Subcutaneous adipose tissue (tissue), 4 donors: ENCODE measurements around the gene ABCC4. TPM values are rescaled to one million over a fixed set of nuclear protein-coding genes. Genes with fewer than 3 reads are reported as not detected.

Experiments
- total RNA-seq, 4 donors: library from RNA; depleted of rRNA; stranded (reverse); fragments of >200 nt; gene quantifications; one replicate each; pipeline ENCODE4 v1.1.0, GENCODE V29; 2016
- TF ChIP-seq, protein P1 (sequence below): fragments of 450-650 bp; IDR thresholded peaks from one replicate; pipeline ENCODE4 v1.5.1; 2016; ENCODE audit warnings: low read depth, mild to moderate bottlenecking, control low read depth, antibody characterized with exemption, moderate library complexity

Gene ABCC4
- total RNA-seq, 4 donors from 2014 or later: 4.1 to 7.7 (median 5.1) TPM

DNA sequence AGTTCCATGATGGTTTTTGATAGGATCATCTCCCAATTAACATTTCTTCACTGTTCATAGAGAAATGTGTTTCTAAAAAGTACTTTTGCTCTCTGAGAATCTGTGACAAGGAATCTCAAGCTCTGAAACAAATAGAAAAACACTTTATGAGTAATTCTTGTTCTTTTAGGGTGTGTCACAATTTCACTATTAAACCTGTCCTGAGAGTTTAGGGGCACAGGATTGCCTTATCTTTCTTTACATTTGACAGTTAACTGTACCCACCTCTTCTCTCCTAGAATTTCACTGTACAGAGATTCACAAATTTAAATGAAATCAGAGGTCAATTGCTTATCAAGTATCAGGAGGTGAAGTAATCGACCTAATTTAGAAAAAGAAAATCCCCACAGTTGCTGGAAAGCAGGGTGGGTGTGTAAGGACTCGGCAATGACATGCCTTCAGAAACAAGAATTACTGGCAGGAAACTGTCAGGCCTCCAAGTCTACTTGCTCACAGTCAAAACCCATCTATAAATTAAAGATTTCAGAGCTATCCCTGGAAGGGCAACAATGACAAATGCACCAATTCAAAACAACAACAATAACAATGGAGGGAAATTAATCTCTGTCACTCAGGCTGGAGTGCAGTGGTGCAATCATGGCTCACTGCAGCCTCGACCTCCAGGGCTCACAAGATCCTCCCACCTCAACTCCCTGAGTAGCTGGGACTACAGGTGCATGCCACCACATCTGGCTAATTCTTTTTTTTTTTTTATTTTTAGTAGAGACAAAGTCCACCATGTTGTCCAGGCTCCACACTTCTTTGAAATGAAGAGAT is 250.2 kb downstream of the ABCC4 start:
- TF ChIP-seq, protein P1, sequence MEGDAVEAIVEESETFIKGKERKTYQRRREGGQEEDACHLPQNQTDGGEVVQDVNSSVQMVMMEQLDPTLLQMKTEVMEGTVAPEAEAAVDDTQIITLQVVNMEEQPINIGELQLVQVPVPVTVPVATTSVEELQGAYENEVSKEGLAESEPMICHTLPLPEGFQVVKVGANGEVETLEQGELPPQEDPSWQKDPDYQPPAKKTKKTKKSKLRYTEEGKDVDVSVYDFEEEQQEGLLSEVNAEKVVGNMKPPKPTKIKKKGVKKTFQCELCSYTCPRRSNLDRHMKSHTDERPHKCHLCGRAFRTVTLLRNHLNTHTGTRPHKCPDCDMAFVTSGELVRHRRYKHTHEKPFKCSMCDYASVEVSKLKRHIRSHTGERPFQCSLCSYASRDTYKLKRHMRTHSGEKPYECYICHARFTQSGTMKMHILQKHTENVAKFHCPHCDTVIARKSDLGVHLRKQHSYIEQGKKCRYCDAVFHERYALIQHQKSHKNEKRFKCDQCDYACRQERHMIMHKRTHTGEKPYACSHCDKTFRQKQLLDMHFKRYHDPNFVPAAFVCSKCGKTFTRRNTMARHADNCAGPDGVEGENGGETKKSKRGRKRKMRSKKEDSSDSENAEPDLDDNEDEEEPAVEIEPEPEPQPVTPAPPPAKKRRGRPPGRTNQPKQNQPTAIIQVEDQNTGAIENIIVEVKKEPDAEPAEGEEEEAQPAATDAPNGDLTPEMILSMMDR: no peak

GRCh38 chr13:95049772-95050171 is 251.5 kb downstream of the ABCC4 start:
- TF ChIP-seq, protein P1: no peak

GRCh38 chr13:95044452-95045205 is 256.6 kb downstream of the ABCC4 start:
- TF ChIP-seq, protein P1: no peak

DNA sequence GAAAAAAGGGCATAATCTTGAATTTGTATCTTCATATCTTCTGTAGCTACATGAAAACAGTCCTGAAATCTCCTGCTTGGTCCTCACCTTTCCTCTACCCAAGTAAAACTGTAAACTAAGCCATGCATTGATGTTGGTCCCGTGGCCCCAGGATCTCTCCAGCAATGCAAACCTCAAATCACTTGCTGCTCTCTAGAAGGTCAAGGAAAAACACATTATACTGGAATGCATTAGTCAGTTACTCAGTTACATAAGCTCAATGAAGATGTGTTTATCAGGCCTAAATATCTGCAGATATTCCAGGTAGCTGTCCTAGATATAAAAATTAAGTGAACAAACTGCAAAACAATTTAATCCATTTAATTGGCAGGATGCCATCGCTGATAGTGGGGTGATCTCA is 261.8 kb downstream of the ABCC4 start:
- TF ChIP-seq, protein P1: no peak

DNA sequence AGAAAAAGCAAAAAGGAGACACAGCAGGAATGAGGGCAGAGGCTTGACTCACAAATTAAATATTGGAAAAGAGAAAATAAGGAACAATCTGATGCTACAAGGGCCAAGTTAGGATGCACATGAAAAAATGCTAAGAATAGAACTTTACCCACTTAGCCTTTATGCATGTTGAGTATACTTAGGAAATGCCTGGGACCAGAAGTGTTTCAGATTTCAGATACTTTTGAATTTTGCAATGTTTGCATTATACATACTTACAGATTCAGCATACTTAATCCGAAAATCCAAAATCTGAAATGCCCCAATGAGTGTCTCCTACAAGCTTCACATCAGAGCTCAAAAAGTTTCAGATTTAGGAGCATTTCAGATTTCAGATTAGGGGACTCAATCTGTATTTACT is 262.3 kb downstream of the ABCC4 start:
- TF ChIP-seq, protein P1: no peak

DNA sequence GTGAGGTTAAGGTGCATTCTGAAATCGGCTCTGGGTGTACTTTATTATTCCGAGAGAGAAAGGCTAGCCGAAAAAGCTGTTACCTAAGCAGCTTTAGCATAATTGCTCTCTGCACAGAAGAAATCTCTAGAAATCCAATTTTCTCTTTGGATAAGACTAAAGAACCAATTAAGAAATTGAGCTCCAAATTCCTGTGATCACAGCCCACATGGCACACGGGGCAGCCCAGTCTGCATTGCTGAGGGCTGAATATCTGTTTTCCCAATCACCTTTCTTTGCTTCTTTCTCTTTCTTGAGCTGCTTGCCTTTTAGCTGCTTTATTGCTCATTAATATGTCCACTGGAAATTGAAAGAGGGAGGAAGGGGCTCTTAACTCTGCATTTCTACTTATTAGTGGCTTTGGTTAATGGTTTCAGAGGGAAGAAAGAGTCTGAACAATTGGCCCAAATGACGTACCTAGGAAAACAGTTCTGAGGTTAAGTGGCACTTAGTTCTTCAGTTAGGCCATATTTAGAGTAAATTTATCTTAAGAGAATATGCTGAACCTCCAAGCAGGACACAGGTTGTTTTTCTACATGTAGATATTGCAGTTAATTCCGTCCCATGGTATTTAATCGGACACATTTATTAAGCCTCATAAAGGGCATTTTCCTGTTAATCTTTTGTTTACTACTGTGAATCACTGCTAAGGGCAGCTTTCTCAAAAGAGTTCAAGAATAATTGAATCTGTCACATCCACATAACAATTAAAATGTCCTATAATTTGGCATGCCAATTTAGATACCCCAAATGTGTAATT is 265.7 kb downstream of the ABCC4 start:
- TF ChIP-seq, protein P1: no peak

DNA sequence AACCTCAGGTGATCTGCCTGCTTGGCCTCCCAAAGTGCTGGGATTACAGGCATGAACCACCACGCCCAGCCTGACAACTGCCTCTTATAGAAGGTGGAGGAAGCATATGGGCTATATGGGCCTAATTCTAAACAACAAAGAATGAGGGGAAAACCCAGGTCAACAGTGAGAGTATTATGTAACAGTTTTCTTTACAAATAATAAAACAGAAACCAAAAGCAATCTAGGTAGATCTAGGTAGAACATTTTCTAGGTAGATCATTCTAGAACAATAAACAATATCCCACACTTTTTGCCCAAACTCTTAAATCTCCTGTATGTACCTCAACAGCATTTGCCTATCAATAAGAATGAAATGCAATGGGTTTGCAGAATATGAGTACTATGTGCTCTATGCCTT is 267.4 kb downstream of the ABCC4 start:
- TF ChIP-seq, protein P1: no peak
